ENCODE results near the gene INSR.
"Not testable (repeated sequence)": the region's sequence is repeated elsewhere in the genome, so short reads cannot be mapped to it uniquely, and the experiment has no call there.

INSR gene

GRCh38 chr19:7147119-7147675 lies 147.0 kb downstream of the INSR start:
- in situ Hi-C loops (cut with HindIII; ENCODE audit: low sequenced_read_pairs) = not testable (repeated sequence)

DNA sequence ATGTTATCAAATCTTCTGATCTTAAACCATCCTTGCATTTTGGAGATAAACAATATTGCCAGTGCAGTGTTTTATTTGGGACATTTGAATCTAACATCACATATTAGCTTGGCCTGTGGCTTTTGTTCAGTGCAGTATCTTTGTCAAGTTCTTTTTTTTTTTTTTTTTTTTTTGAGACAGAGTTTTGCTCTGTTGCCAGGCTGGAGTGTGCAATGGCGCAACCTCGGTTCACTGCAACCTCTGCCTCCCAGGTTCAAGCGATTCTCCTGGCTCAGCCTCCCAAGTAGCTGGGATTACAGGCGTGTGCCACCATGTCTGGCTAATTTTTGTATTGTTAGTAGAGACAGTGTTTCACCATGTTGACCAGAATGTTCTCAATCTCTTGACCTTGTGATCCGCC lies 148.1 kb downstream of the INSR start:
- in situ Hi-C loops (cut with HindIII; ENCODE audit: low sequenced_read_pairs) = not testable (repeated sequence)

- in situ Hi-C loops (cut with HindIII; ENCODE audit: low sequenced_read_pairs) = no loop called here
These were observed 148.7 kb downstream of the INSR start for GRCh38 chr19:7145494-7145893.

- in situ Hi-C loops (cut with HindIII; ENCODE audit: low sequenced_read_pairs) = no loop called here
These were observed 151.4 kb downstream of the INSR start for GRCh38 chr19:7142771-7143170.

DNA sequence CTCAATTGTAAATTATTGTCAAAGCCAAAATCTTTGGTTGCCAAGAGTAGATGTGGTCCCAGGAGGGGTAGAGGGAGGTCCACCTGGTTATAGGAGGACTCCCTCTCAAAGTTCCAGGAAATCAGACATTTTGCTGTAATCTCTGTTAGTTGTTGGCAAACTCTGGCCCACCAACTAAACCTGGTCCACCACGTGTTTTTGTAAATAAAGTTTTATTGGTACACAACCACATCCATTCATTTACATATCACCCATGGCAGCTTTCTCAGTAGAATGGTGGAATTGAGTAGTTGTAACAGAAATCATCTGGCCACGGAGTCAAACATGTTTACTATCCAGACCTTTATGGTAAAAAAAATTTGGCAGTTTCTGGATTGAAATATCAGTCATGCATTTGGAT lies 154.1 kb downstream of the INSR start:
- in situ Hi-C loops (cut with HindIII; ENCODE audit: low sequenced_read_pairs) = no loop called here

GRCh38 chr19:7139095-7139494 lies 155.1 kb downstream of the INSR start:
- in situ Hi-C loops (cut with HindIII; ENCODE audit: low sequenced_read_pairs) = no loop called here

DNA sequence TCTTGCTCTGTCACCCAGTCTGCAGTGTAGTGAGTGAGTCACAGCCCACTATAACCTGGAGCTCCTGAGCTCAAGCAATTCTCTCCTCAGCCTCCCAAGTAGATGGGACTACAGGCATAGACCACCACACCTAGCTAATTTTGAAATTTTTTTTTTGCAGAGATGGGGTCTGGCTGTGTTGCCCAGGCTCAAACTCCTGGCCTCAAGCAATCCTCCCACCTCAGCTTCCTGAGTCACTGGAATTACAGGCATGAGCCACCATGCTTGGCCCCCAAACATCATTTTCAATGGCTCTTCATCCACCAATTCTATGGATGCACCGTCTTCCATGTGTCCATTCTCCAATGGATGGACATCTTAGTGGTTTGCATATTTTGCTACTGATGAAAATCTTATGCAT lies 155.8 kb downstream of the INSR start:
- in situ Hi-C loops (cut with HindIII; ENCODE audit: low sequenced_read_pairs) = no loop called here

DNA sequence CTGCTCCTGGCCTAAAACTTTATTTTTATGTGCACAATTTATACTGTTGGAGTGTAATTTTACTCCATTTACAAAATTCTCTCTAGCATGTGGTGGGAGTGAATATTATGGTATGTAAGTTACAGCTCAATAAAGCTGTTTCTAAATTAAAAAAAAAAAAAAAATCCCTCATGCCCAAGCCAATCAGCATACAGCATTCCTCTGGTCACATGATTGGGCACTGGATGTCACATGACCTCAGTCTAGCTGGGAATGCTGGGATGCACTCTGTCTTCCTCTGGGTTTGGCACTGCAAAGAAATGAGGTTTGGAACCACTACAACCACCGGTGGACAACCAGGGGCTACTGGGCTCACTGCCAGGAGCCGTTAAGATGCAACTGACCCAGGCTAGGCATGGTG lies 157.1 kb downstream of the INSR start:
- in situ Hi-C loops (cut with HindIII; ENCODE audit: low sequenced_read_pairs) = no loop called here

- in situ Hi-C loops (cut with HindIII; ENCODE audit: low sequenced_read_pairs) = no loop called here
These were observed 162.2 kb downstream of the INSR start for GRCh38 chr19:7132054-7132453.

DNA sequence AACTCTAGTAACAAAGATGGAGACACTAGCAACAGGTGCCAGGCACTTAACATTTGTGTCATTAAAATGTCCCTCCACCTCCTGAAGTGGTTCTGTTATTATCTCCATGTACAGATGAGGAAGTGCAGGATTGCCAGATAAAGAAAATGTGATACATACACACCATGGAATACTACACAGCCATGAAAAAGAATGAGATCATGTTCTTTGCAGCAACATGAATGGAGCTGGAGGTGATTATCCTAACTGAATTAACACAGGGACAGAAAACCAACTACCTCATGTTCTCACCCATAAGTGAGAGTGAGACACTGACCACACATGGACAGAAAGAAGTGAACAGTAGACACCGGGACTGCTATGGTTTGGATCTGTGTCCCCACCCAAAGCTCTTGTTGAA lies 164.2 kb downstream of the INSR start:
- in situ Hi-C loops (cut with HindIII; ENCODE audit: low sequenced_read_pairs) = no loop called here

DNA sequence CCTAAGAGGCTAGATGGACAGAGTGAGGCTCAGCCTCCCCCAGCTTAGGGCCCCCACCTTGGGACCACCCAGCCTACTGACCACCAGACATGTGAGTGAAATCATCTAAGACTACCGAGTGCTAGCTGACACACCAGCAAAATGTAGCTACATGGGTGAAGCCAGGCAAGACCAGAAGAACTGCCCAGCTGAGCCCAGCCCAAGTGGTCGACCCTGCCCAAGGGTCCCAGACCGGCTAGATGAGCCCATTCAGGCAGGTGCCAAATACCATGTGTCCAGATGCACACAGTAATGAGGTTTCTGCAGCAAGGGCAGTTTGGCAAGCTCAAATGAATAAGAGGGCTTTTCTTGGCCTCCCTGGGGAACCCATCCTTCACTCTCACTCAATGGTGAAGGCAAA lies 168.1 kb downstream of the INSR start:
- in situ Hi-C loops (cut with HindIII; ENCODE audit: low sequenced_read_pairs) = no loop called here

GRCh38 chr19:7125221-7125620 lies 169.0 kb downstream of the INSR start:
- in situ Hi-C loops (cut with HindIII; ENCODE audit: low sequenced_read_pairs) = no loop called here

DNA sequence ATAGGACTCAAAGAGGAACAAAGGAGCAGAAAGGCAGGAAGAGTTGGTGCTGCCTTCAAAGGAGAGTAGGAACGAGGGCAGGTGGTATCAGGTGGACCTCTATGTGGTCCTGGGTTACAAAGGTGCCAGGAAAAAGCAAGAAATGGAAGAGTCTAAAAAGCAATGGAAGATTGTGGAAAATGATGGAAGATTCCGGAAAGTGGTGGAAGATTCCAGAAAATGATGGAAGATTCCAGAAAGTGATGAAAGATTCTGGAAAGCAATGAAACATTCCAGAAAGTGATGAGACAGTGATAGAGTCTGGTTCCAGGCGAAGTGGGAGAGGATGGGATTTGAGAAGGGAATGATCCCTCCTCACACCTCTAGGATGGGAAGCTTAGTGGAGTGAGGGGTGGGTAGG lies 169.4 kb downstream of the INSR start:
- in situ Hi-C loops (cut with HindIII; ENCODE audit: low sequenced_read_pairs) = no loop called here

DNA sequence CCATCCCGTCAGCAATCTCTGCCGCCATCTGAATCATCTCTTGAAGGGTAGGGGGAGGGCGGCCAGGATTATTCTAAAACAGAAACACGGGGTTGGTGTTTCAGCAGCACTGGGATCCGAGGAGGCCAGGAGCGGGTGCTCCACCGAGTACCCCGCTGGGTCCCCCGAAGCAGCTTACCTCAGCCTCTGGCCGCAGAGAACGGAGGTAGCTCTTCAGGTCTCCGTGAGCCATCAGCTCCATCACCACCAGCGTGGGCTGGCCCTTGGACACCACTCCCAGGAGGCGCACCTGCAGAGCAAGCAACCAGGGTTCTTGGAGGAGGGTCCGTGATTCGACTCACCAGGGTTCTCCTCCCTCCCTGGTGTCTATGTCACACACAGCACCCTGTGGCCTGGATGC lies 171.5 kb downstream of the INSR start:
- in situ Hi-C loops (cut with HindIII; ENCODE audit: low sequenced_read_pairs) = no loop called here

DNA sequence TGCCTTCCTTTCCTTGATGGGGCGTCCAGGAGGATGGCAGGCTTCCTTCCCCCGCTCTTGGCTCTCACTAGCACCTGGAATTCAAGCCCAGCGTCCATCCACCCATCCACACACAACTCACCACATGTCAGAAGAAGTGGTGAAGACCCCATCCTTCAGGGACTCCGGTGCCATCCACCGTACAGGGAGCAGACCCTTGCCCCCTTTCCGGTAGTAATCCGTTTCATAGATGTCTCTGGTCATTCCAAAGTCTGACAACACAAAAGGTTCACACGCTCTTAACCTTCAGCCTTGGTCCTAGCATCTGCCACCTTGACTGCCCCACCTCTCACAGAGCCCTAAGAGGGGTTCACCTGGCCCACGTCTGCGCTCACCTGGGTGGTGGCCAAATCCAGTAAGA lies 173.7 kb downstream of the INSR start:
- in situ Hi-C loops (cut with HindIII; ENCODE audit: low sequenced_read_pairs) = no loop called here

DNA sequence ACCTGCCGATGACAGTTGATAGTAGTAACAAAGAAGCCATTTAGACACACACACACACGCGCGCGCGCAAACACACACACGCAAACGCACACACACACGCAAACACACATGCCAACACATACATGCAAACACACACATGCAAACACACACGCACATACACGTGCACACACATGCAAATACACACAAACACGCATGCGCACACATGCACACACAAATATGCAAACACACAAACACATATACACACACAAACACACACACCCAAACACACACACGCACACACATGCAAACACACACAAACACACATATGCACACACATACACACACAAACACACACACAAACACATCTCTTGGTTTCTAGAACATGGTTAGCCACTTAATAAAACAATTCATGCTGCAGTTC lies 174.6 kb downstream of the INSR start:
- in situ Hi-C loops (cut with HindIII; ENCODE audit: low sequenced_read_pairs) = no loop called here

GRCh38 chr19:7117248-7117647 lies 177.0 kb downstream of the INSR start:
- in situ Hi-C loops (cut with HindIII; ENCODE audit: low sequenced_read_pairs) = no loop called here

GRCh38 chr19:7115721-7116120 lies 178.5 kb downstream of the INSR start:
- in situ Hi-C loops (cut with HindIII; ENCODE audit: low sequenced_read_pairs) = no loop called here

GRCh38 chr19:7113233-7113632 lies 181.0 kb downstream of the INSR start:
- in situ Hi-C loops (cut with HindIII; ENCODE audit: low sequenced_read_pairs) = no loop called here

DNA sequence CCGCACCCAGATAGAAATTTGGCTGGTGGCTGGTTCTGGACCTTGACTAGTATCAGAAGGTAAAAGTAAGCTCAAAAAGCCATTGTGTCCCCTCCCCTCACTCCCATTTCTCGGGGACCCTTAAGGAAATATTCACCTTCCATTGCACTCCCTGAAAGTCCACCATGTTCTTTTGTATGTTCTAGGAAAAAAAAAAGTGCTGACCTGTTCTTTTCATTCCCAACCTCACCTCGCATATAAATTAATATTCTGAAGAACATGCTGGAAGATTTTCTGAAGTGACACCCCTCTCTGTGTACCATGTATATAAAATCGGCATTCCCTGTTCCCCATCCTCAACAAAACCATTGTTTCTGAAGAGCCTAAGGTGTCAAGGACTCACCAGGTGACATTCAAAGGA lies 181.5 kb downstream of the INSR start:
- in situ Hi-C loops (cut with HindIII; ENCODE audit: low sequenced_read_pairs) = no loop called here

DNA sequence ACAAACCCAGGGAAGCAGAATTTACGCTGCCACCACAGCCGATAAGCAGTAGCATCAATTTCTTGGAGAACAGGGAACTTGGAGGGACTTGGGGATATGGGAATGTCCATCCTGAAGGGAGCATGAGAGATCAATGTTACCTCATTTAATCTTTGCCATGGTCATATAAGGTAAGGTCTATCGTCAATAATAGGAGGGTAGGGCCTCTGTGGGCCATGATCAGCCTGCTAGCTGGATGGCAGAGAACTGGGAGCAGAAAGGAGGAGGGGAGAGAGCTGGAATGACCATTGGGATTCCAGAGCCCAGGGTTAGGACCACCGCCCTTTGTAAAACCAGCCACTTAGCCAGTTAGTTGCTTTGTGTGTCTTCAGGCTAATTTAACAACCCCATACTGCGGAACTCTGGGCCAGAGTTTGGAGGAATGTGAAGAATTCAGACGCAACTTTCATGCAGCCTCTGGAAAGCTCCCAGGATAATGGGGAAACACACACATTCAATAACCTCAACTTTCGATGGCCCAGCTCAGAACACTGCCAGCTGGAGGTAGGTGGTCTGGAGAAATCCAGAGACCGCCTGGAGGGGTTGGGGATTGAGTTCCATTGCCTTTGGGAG lies 184.4 kb downstream of the INSR start:
- in situ Hi-C loops (cut with HindIII; ENCODE audit: low sequenced_read_pairs) = no loop called here

GRCh38 chr19:7106711-7107657 lies 187.2 kb downstream of the INSR start:
- in situ Hi-C loops (cut with HindIII; ENCODE audit: low sequenced_read_pairs) = no loop called here

All from DLD1 (cell line).